Neural crest cell (in vitro differentiated cells): ENCODE measurements around the gene GPBAR1. TPM values are rescaled to one million over a fixed set of nuclear protein-coding genes. Genes with fewer than 3 reads are reported as not detected.

Experiments used
- DNase-seq: peaks from one replicate; pipeline ENCODE4 v3.0.0; 2021; ENCODE audit warnings: low read depth, mixed read lengths, low spot score
- H3K27ac Mint-ChIP-seq: one replicate; pipeline ENCODE4 v1.8.0; 2021; ENCODE audit warnings: mild to moderate bottlenecking, mixed read lengths; ENCODE audit not compliant: unreplicated experiment
- H3K27me3 Mint-ChIP-seq: 2 replicates; pipeline ENCODE4 v1.8.0; 2021; ENCODE audit warnings: low read depth, mild to moderate bottlenecking, mixed read lengths
- H3K36me3 Mint-ChIP-seq: 2 replicates; pipeline ENCODE4 v1.8.0; 2021; ENCODE audit warnings: low read depth, mild to moderate bottlenecking, mixed read lengths
- H3K4me1 Mint-ChIP-seq: 2 replicates; pipeline ENCODE4 v1.8.0; 2021; ENCODE audit warnings: mixed read lengths
- H3K4me3 Mint-ChIP-seq: one replicate; pipeline ENCODE4 v1.8.0; 2021; ENCODE audit warnings: mild to moderate bottlenecking, mixed read lengths
- H3K9me3 Mint-ChIP-seq: 2 replicates; pipeline ENCODE4 v1.8.0; 2021; ENCODE audit warnings: mixed read lengths
- CTCF ChIP-seq: fragments of 200-600 bp; sonication (generic); conservative IDR thresholded peaks from 2 replicates; pipeline ENCODE4 v1.5.0; 2021; ENCODE audit warnings: antibody characterized with exemption, mild to moderate bottlenecking
- total RNA-seq: library from RNA; stranded (reverse); gene quantifications from 2 replicates; pipeline ENCODE4 v1.2.1, GENCODE V29; 2021

GPBAR1 gene
- total RNA-seq, 1 donor from 2014 or later, result 0.14 TPM

- H3K27me3 Mint-ChIP-seq, result no peaks in the 10 kb centered on the region
- peaks cover 2% of the 10 kb centered on the region for H3K4me1 Mint-ChIP-seq
- no peak overlapping the region for H3K4me3 Mint-ChIP-seq
- peaks cover 8% of the 10 kb centered on the region for H3K36me3 Mint-ChIP-seq
- no peaks in the 10 kb centered on the region for H3K9me3 Mint-ChIP-seq
- no peak overlapping the region for H3K27ac Mint-ChIP-seq
- TF ChIP-seq CTCF, result no peak
- DNase-seq, result no peak
These were observed 5.4 kb upstream of the GPBAR1 start for GRCh38 chr2:218255446-218255845.

- H3K4me3 Mint-ChIP-seq, result no peak overlapping the region
- no peaks in the 10 kb centered on the region for H3K9me3 Mint-ChIP-seq
- TF ChIP-seq CTCF, result no peak
- DNase-seq, result no peak
- H3K36me3 Mint-ChIP-seq, result peaks cover 8% of the 10 kb centered on the region
- H3K27ac Mint-ChIP-seq, result no peak overlapping the region
- peaks cover 12% of the 10 kb centered on the region for H3K4me1 Mint-ChIP-seq
- no peaks in the 10 kb centered on the region for H3K27me3 Mint-ChIP-seq
These were observed 4.0 kb upstream of the GPBAR1 start for GRCh38 chr2:218256612-218257350.

GRCh38 chr2:218257390-218257981 lies 3.3 kb upstream of the GPBAR1 start:
- no peaks in the 10 kb centered on the region for H3K9me3 Mint-ChIP-seq
- no peak overlapping the region for H3K4me3 Mint-ChIP-seq
- H3K27ac Mint-ChIP-seq, result no peak overlapping the region
- TF ChIP-seq CTCF, result peak; percentile 67
- no peaks in the 10 kb centered on the region for H3K27me3 Mint-ChIP-seq
- H3K36me3 Mint-ChIP-seq, result peaks cover 8% of the 10 kb centered on the region
- DNase-seq, result peak; percentile 46
- H3K4me1 Mint-ChIP-seq, result peaks cover 12% of the 10 kb centered on the region

- peak overlapping the region; percentile 86 for H3K27ac Mint-ChIP-seq
- H3K4me1 Mint-ChIP-seq, result peaks cover 12% of the 10 kb centered on the region
- no peak for DNase-seq
These were observed 1.5 kb upstream of the GPBAR1 start for GRCh38 chr2:218259099-218259961.

More at GRCh38 chr2:218259099-218259961, 1.5 kb upstream of the GPBAR1 start:
- H3K9me3 Mint-ChIP-seq, result no peaks in the 10 kb centered on the region
- no peaks in the 10 kb centered on the region for H3K27me3 Mint-ChIP-seq
- TF ChIP-seq CTCF, result no peak
- no peak overlapping the region for H3K4me3 Mint-ChIP-seq
- peaks cover 5% of the 10 kb centered on the region for H3K36me3 Mint-ChIP-seq
